KG1 (cell line): Measurements from ENCODE around the gene DBN1.

Experiments
- DNase-seq: peaks from one replicate; lab custom pipeline; 2025; lab: John Stamatoyannopoulos, UW

The DBN1 gene

GRCh38 chr5:177504086-177505056 lies 30.9 kb upstream of the DBN1 start:
- DNase-seq = no peak

DNA sequence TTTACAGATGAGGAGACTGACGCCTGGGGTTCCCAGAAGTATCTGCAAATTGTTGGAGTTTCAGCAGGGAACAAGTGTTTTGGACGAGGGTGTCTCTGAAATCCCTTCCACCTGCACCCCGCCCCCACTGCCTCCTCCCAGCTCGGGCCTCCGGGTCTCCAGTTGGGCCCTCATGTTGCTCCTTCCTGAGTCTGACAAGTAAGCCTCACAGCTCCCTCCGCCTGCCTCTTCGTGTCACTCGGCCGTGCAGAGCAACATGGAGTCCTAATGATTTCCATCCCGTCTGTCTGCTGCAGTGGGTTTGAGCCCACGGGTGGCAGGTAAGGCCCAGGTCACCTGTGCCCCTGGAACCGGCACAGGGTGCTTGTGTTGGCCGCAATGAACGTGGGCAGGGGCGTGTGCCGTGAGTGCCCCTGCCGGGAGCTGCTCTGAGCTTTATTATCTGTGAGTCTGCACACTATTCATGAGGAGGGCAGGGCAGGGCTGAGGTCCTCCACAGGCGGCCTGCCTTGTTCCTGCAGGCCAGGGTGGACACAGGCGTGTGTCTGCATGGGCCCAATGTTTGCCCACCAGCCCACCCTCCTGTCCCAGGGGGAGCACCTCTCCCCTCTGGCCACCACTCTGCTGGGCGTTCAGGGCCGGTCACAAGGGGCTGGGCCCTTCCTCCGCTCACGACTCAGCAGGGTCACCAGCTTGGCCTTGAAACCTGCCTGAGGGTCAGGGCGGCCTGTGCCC lies 30.1 kb upstream of the DBN1 start:
- DNase-seq = no peak

DNA sequence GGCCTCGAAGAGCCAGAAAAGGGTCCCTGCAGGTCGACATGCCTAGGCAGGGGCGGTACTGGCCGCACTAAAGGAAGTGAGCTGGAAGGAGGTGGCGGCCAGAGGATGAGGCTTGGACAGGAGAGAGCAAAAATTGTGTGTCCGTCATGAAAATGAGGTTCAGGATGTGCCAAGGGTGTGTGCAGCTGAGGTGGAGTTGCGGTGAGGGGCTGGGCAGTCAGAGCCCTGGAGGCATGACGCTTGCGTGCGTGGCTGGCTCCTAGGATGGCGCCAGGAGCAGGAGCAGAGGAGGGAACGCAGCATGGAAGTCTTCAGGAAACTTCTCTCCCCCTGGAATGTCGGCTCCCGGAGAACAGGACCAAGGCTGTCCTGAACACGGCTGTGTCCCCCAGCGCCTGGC lies 29.5 kb upstream of the DBN1 start:
- DNase-seq = no peak

- DNase-seq = no peak
These were observed 28.6 kb upstream of the DBN1 start for GRCh38 chr5:177501874-177502678.

- DNase-seq = peak; percentile 78
These were observed 27.5 kb upstream of the DBN1 start for GRCh38 chr5:177500685-177501522.

- DNase-seq = no peak
These were observed 26.4 kb upstream of the DBN1 start for GRCh38 chr5:177499842-177500241.

- no peak for DNase-seq
These were observed 24.8 kb upstream of the DBN1 start for GRCh38 chr5:177498013-177498787.

DNA sequence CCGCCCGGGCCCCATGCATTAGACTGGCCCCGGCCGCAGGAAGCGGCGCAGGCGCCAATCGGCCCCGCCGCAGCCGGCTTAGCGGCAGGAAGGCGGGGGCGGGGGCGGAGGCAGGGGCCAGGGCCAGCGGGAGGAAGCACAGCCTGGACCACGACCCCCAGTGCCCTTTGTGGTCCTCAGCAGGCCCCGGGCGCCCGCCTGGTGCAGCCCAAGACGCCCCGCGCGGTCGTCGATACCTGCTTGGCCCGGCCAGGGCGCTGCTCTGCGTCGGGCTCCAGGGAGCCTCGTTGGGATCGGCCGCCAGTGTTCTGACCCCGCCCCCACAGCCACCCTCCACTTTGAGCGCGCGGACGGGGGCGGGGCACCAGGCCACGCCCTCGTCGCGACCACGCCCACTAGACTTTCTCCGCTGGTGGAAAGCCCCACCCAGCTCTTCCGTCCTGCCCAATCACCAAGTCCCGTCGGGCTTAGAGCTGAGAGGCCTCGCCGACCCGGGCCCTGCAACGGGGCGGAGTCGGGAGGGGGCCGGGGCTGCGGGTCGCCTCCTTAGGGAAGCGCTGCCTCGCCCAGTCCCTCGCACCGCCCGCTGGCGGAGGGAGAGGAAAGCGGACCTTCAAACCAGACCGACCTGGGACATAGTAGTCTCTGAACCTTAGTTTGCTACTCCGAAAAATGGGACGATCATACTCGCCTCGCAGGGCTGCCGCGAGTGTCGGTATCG lies 24.0 kb upstream of the DBN1 start, which contains the start of gene PDLIM7:
Gene PDLIM7 (minus strand): TSS at position 313 of the 721 bp plus-strand sequence. CDS start 1,092 bp downstream, outside the sequence.
- DNase-seq = peak; percentile 85

DNA sequence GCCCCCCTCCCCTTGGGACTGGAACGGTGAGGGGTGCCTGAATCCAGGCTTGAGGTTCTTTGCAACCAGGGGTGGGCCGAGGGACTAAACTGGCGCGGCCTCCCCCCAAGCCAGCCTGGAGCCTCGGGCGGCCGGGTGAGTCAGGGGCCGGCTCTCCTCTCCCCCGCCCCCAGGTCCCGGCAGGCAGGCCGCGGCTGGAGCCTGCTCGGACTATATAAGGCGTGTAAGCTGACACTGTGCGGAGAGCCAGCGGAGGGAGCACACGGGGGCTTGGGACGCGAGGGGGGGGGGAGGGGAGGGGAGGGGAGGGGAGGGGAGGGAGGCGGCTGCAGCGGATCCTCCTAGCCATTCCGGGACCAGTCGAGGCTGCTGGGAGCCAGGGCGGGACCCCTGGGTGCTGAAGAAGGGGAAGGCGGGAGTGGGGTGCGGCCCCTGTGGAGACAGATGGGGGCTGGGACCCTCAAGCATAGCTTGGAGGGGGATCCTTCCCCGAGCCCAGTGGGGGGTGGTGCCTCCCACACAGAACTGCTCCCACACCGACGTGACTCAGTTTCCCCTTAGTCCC lies 23.4 kb upstream of the DBN1 start:
- no peak for DNase-seq

- no peak for DNase-seq
These were observed 22.8 kb upstream of the DBN1 start for GRCh38 chr5:177496070-177496726.

DNA sequence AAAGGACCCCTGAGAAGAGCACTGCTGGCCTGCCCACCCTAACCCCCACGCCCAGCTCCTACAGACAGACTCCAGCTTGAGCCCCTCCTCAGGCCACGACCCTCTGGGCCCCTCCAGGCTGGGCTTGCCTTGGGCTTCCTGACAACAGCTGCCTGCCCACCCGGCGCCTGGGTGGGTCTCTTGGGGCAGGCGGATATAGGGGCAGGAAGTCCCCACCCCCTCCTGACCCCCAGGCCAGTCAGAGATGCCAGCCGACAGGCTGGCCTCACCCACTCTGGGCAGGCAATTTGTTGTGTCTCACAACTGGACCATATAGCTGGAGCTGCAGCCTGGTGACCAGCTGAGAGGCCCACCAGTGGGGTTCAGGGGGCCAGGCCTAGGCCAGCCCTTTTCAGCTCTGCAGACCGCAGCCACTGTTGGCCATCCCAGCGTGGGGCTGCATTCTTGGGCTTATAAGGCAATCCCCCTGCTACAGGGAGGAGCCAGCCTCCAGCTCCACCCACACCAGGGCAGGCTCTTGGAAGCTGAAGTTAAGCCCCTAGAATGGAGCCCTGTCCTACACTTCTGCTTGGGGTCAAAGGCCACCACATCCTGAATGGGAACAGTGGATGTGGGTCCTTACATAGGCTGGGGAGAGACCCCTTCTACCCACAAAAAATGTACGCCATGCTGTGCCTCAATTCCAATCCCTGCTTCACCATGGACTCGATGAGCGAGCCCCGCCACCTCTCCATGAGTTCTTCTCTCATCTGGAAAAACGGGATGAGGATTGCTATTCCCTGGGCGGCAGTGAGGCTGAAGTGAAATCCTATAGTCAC lies 22.0 kb upstream of the DBN1 start:
- no peak for DNase-seq

DNA sequence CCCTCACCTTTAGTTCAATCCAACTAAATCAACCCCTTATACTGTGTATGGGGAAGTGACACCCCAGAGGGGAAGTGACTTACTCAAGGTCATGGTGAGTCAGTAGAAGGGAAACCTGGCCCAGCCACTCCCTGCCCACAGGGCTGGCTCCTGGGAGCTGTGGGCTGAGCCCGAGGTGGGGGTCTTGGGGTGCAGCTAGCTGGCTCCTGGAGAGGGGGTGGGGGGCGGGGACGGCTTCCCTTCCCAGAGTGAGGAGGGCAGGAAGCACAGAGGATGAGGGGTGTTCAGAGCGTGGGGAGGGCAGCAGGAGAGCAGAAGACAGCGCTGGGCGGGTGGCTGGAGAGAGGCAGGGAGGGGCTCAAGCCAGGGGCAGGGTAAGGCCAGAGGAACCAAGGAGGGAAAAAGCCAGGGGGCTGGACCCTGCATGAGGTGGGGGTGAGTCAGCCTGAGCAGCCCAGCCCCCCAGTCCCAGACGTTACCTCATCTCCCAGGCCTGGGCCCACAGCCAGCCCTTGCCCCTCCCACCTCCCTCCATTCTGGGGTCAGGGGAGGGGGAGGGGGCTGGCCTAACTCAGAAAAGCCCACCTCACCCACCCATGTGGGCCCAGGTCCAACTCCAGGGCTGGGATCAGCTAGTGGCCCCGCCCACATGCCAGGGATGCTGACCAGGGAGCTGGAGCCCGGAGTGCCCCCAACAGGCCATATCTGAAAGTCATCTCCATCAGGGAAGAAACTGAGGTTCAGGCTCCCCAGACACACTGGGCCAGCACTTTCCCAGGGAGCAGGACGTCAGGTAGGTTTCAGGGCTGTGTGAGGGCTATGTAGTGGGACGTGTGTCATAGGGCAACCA lies 21.1 kb upstream of the DBN1 start:
- peak; percentile 7 for DNase-seq

GRCh38 chr5:177493795-177494345 lies 20.4 kb upstream of the DBN1 start:
- DNase-seq = no peak

DNA sequence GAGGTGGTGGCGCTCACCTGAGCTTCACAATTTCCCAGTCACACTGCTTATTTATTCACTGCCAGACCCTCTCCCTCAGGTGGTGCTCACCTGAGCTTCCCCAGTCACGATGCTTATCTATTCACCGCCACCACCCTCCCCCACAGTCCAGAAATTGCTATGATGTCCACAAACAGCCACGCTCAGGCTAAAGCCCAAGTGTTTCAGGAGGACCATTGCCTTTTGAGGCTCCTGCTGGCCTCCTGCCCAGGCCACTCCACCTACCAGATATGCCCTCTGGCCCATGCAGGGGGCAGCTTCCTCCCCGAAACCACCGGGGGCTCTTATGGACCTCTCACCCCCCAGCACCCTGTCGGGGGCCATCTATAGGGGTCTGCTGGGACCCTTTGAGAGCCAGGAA lies 19.4 kb upstream of the DBN1 start:
- DNase-seq = no peak

- no peak for DNase-seq
These were observed 18.7 kb upstream of the DBN1 start for GRCh38 chr5:177491983-177492746.

- no peak for DNase-seq
These were observed 18.1 kb upstream of the DBN1 start for GRCh38 chr5:177491429-177491945.
